Neural cell (in vitro differentiated cells): Measurements from ENCODE around the gene HORMAD2. TPM values are rescaled to one million over a fixed set of nuclear protein-coding genes. Genes with fewer than 3 reads are reported as not detected.

ENCODE experiments used
- H2AFZ ChIP-seq: fragments of 200-600, 300-800 bp; sonication (generic), shearing (Covaris generic); 2 replicates; pipeline ENCODE4 v1.6.0; 2014; ENCODE audit warnings: low read depth, mild to moderate bottlenecking, antibody characterized with exemption, low read length, moderate library complexity
- H3F3A ChIP-seq: fragments of 200-600 bp; shearing (Covaris generic); 2 replicates; pipeline ENCODE4 v1.6.1; 2016; ENCODE audit warnings: mild to moderate bottlenecking, moderate library complexity, mixed read lengths, antibody characterized with exemption, low read length; ENCODE audit not compliant: insufficient read depth, poor library complexity, severe bottlenecking
- H3K27ac ChIP-seq: fragments of 200-600, 300-800 bp; sonication (generic), shearing (Covaris generic); 2 replicates; pipeline ENCODE4 v1.5.1; 2014; ENCODE audit warnings: mild to moderate bottlenecking, low read length, moderate library complexity
- H3K27me3 ChIP-seq: fragments of 300-800, 200-600 bp; sonication (generic), shearing (Covaris generic); 2 replicates; pipeline ENCODE4 v1.6.0; 2014; ENCODE audit warnings: mild to moderate bottlenecking, low read depth, low read length, moderate library complexity; ENCODE audit not compliant: insufficient read depth
- H3K36me3 ChIP-seq: fragments of 300-800, 200-600 bp; sonication (generic), shearing (Covaris generic); 2 replicates; pipeline ENCODE4 v1.5.1; 2014; ENCODE audit warnings: mild to moderate bottlenecking, antibody characterized with exemption, low read length, moderate library complexity; ENCODE audit not compliant: insufficient read depth
- H3K4me2 ChIP-seq: fragments of 300-800, 200-600 bp; sonication (generic), shearing (Covaris generic); 2 replicates; pipeline ENCODE4 v1.6.0; 2014; ENCODE audit warnings: mild to moderate bottlenecking, low read length
- H3K4me3 ChIP-seq: fragments of 300-800, 200-600 bp; sonication (generic), shearing (Covaris generic); 2 replicates; pipeline ENCODE4 v1.5.1; 2014; ENCODE audit warnings: mild to moderate bottlenecking, low read length, moderate library complexity
- H3K79me2 ChIP-seq: fragments of 200-600 bp; shearing (Covaris generic); replicated peaks from 2 replicates; pipeline ENCODE4 v1.6.0; 2014; ENCODE audit warnings: mild to moderate bottlenecking, low read length, moderate library complexity; ENCODE audit not compliant: insufficient read depth
- H3K9ac ChIP-seq: fragments of 300-800, 200-600 bp; sonication (generic), shearing (Covaris generic); 2 replicates; pipeline ENCODE4 v1.6.1; 2016; ENCODE audit warnings: mild to moderate bottlenecking, low read length, mixed read lengths
- H3K9me2 ChIP-seq: fragments of 200-600 bp; shearing (Covaris generic); 2 replicates; pipeline ENCODE4 v1.6.1; 2016; ENCODE audit warnings: mild to moderate bottlenecking, low read length, mixed read lengths; ENCODE audit not compliant: insufficient read depth
- H3K9me3 ChIP-seq: fragments of 200-600, 300-800 bp; sonication (generic), shearing (Covaris generic); 2 replicates; pipeline ENCODE4 v1.6.1; 2016; ENCODE audit warnings: mild to moderate bottlenecking, mixed run types, low read length, moderate library complexity, mixed read lengths
- H4K20me1 ChIP-seq: fragments of 200-600 bp; shearing (Covaris generic); 2 replicates; pipeline ENCODE4 v1.6.1; 2016; ENCODE audit warnings: mild to moderate bottlenecking, mixed run types; ENCODE audit not compliant: insufficient read depth
- CTCF ChIP-seq: fragments of 450-650 bp; IDR thresholded peaks from 2 replicates; pipeline ENCODE4 v1.5.1; 2014; ENCODE audit warnings: antibody characterized with exemption, mild to moderate bottlenecking, moderate library complexity; ENCODE audit not compliant: poor library complexity, severe bottlenecking
- EP300 ChIP-seq: fragments of 450-650 bp; conservative IDR thresholded peaks from 2 replicates; pipeline ENCODE4 v1.6.1; 2014; ENCODE audit warnings: antibody characterized with exemption, mild to moderate bottlenecking, moderate library complexity; ENCODE audit not compliant: poor library complexity, severe bottlenecking
- EZH2 ChIP-seq: fragments of 200-600, 300-800 bp; shearing (Covaris generic), sonication (generic); IDR thresholded peaks from 2 replicates; pipeline ENCODE4 v1.6.1; 2014; ENCODE audit warnings: antibody characterized with exemption, low read length, borderline replicate concordance, mild to moderate bottlenecking; ENCODE audit not compliant: insufficient read depth, poor library complexity, severe bottlenecking
- MXI1 ChIP-seq: fragments of 450-650 bp; conservative IDR thresholded peaks from 2 replicates; pipeline ENCODE4 v1.6.1; 2014; ENCODE audit warnings: antibody characterized with exemption, mild to moderate bottlenecking; ENCODE audit not compliant: poor library complexity, severe bottlenecking
- POLR2AphosphoS5 ChIP-seq: IDR thresholded peaks from 2 replicates; pipeline ENCODE4 v1.6.1; 2012
- RAD21 ChIP-seq: fragments of 450-650 bp; conservative IDR thresholded peaks from 2 replicates; pipeline ENCODE4 v1.6.1; 2014; ENCODE audit warnings: antibody characterized with exemption, mild to moderate bottlenecking, moderate library complexity
- REST ChIP-seq: IDR thresholded peaks from 2 replicates; pipeline ENCODE4 v1.6.1; 2012; ENCODE audit warnings: borderline replicate concordance
- SMC3 ChIP-seq: fragments of 450-650 bp; conservative IDR thresholded peaks from 2 replicates; pipeline ENCODE4 v1.6.1; 2014; ENCODE audit warnings: antibody characterized with exemption, mild to moderate bottlenecking, moderate library complexity; ENCODE audit not compliant: poor library complexity
- TAF1 ChIP-seq: IDR thresholded peaks from 2 replicates; pipeline ENCODE4 v1.6.1; 2012; ENCODE audit warnings: low read depth
- polyA plus RNA-seq: library from polyadenylated mRNA; depleted of rRNA; stranded (reverse); fragments of >200 nt; gene quantifications from 2 replicates; pipeline ENCODE4 v1.2.3, GENCODE V29; 2014

HORMAD2 gene
- polyA plus RNA-seq, 1 donor from 2014 or later: 1.2 TPM

GRCh38 chr22:30031764-30032455 is 48.4 kb upstream of the HORMAD2 start:
- Histone ChIP-seq H3K9me2 (no peaks in the 10 kb centered on the region), H3K27me3 (no peaks in the 10 kb centered on the region), H4K20me1 (no peaks in the 10 kb centered on the region), H3K36me3 (peaks cover 5% of the 10 kb centered on the region), H3K27ac (no peak overlapping the region), H3K79me2 (no peaks in the 10 kb centered on the region), H3K9ac (no peak overlapping the region), H2AFZ (no peak overlapping the region), H3F3A (no peaks in the 10 kb centered on the region), H3K4me2 (no peak overlapping the region), H3K9me3 (no peaks in the 10 kb centered on the region), H3K4me3 (no peak overlapping the region)
- TF ChIP-seq SMC3 (no peak), CTCF (no peak), RAD21 (no peak), EP300 (no peak), EZH2 (no peak), TAF1 (no peak), REST (no peak), MXI1 (no peak), POLR2AphosphoS5 (no peak)

- TF ChIP-seq EZH2: no peak
- TF ChIP-seq CTCF: no peak
- TF ChIP-seq RAD21: no peak
- Histone ChIP-seq H3K9me2 (no peaks in the 10 kb centered on the region), H3K36me3 (no peaks in the 10 kb centered on the region), H4K20me1 (no peaks in the 10 kb centered on the region), H3K9ac (no peak overlapping the region), H3K4me2 (no peak overlapping the region), H3F3A (no peaks in the 10 kb centered on the region), H3K27ac (no peak overlapping the region), H3K79me2 (no peaks in the 10 kb centered on the region), H3K4me3 (no peak overlapping the region), H3K9me3 (no peaks in the 10 kb centered on the region), H3K27me3 (no peaks in the 10 kb centered on the region), H2AFZ (no peak overlapping the region)
Observed at GRCh38 chr22:30033137-30033536, 47.1 kb upstream of the HORMAD2 start.
